Measurements from ENCODE around the gene ZNF646.

The ZNF646 gene

GRCh38 chr16:31120129-31120528 lies 45.9 kb downstream of the ZNF646 start:
- DNase-seq (ENCODE audit: low spot score) = no peak
- TF ChIP-seq CTCF (IDR thresholded peaks at IDR 0.05; ENCODE audit: borderline replicate concordance, control extremely low read depth, extremely low read depth, insufficient read depth, missing control alignments) = no peak
- in situ Hi-C loops (cut with MboI; ENCODE audit: low sequenced_read_pairs, unreplicated experiment) = no loop called here

- TF ChIP-seq CTCF (IDR thresholded peaks at IDR 0.05; ENCODE audit: borderline replicate concordance, control extremely low read depth, extremely low read depth, insufficient read depth, missing control alignments) = no peak
- DNase-seq (ENCODE audit: low spot score) = no peak
- in situ Hi-C loops (cut with MboI; ENCODE audit: low sequenced_read_pairs, unreplicated experiment) = no loop called here
These were observed 51.6 kb downstream of the ZNF646 start for GRCh38 chr16:31125844-31126243.

- in situ Hi-C loops (cut with MboI; ENCODE audit: low sequenced_read_pairs, unreplicated experiment) = no loop called here
- DNase-seq (ENCODE audit: low spot score) = no peak
- no peak for TF ChIP-seq CTCF (IDR thresholded peaks at IDR 0.05; ENCODE audit: borderline replicate concordance, control extremely low read depth, extremely low read depth, insufficient read depth, missing control alignments)
These were observed 53.0 kb downstream of the ZNF646 start for GRCh38 chr16:31127182-31127581.

GRCh38 chr16:31128711-31129567 lies 54.7 kb downstream of the ZNF646 start:
- DNase-seq (ENCODE audit: low spot score) = no peak
- in situ Hi-C loops (cut with MboI; ENCODE audit: low sequenced_read_pairs, unreplicated experiment) = no loop called here
- no peak for TF ChIP-seq CTCF (IDR thresholded peaks at IDR 0.05; ENCODE audit: borderline replicate concordance, control extremely low read depth, extremely low read depth, insufficient read depth, missing control alignments)

- DNase-seq (ENCODE audit: low spot score) = no peak
- in situ Hi-C loops (cut with MboI; ENCODE audit: low sequenced_read_pairs, unreplicated experiment) = no loop called here
- no peak for TF ChIP-seq CTCF (IDR thresholded peaks at IDR 0.05; ENCODE audit: borderline replicate concordance, control extremely low read depth, extremely low read depth, insufficient read depth, missing control alignments)
These were observed 55.5 kb downstream of the ZNF646 start for GRCh38 chr16:31129568-31130335.

- TF ChIP-seq CTCF (IDR thresholded peaks at IDR 0.05; ENCODE audit: borderline replicate concordance, control extremely low read depth, extremely low read depth, insufficient read depth, missing control alignments) = no peak
- in situ Hi-C loops (cut with MboI; ENCODE audit: low sequenced_read_pairs, unreplicated experiment) = no loop called here
- no peak for DNase-seq (ENCODE audit: low spot score)
These were observed 56.2 kb downstream of the ZNF646 start for GRCh38 chr16:31130336-31130891.
